Measurements from ENCODE around the gene LRRC36.

Gene LRRC36

DNA sequence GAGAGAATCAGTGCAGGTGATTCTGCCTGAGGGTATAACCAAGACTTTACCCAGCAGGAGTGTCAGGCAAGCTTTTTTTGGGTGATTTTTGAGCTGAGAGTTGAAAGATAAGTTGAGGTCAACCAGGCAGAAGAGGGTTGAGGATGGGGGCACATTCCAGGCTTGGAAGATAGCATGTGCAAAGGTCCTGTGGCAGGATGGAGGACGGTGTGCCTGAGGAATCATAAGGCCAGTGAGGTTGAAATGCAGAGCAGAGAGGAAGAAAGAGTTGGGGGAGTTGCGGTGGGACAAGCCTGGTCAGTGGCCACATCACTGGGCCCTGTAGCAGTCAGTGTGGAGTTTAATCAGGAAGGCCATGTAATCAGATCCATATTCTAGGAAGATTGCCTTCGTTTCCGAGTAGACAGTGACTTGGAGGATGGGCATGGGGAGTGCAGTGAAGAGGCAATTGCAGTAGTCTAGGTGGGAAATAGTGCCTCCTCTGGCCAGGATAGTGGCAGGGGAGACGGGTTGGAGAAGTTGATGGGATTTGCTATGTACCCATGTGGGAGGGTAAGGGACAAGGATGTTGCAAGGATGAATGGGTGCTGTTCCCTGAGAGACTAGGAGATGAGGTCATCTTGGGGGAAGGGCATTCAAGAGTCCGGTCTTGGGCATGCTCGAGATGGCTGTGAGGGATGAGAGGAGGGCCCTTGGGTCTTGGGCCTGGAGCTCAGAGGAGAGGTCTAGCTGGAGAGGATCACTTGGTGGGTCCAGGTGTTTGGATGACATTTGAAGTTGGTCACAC lies 43.4 kb upstream of the LRRC36 start (continued):
- TF ChIP-seq, protein P1, sequence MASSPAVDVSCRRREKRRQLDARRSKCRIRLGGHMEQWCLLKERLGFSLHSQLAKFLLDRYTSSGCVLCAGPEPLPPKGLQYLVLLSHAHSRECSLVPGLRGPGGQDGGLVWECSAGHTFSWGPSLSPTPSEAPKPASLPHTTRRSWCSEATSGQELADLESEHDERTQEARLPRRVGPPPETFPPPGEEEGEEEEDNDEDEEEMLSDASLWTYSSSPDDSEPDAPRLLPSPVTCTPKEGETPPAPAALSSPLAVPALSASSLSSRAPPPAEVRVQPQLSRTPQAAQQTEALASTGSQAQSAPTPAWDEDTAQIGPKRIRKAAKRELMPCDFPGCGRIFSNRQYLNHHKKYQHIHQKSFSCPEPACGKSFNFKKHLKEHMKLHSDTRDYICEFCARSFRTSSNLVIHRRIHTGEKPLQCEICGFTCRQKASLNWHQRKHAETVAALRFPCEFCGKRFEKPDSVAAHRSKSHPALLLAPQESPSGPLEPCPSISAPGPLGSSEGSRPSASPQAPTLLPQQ (tag by site-specific recombination; IDR thresholded peaks at IDR 0.05), result peak; percentile 30; the same call in 1 of the 2 replicates
- TF ChIP-seq, protein P2, sequence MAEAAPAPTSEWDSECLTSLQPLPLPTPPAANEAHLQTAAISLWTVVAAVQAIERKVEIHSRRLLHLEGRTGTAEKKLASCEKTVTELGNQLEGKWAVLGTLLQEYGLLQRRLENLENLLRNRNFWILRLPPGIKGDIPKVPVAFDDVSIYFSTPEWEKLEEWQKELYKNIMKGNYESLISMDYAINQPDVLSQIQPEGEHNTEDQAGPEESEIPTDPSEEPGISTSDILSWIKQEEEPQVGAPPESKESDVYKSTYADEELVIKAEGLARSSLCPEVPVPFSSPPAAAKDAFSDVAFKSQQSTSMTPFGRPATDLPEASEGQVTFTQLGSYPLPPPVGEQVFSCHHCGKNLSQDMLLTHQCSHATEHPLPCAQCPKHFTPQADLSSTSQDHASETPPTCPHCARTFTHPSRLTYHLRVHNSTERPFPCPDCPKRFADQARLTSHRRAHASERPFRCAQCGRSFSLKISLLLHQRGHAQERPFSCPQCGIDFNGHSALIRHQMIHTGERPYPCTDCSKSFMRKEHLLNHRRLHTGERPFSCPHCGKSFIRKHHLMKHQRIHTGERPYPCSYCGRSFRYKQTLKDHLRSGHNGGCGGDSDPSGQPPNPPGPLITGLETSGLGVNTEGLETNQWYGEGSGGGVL (tag by site-specific recombination; IDR thresholded peaks at IDR 0.05), result 0 out of 2 replicates have a peak, but pooled peaks have one; percentile 9
- no peak for TF ChIP-seq ZBTB21 (tag by site-specific recombination; IDR thresholded peaks at IDR 0.05)
- no peak for TF ChIP-seq ZBTB7A (tag by site-specific recombination; IDR thresholded peaks at IDR 0.05; ENCODE audit: low read depth)
- no peak for TF ChIP-seq ZNF561 (tag by site-specific recombination; IDR thresholded peaks at IDR 0.05; ENCODE audit: borderline replicate concordance)
- peak; percentile 77; the same call in 1 of the 2 replicates for TF ChIP-seq ZBTB48 (tag by site-specific recombination; IDR thresholded peaks at IDR 0.05)
- TF ChIP-seq ZNF184 (tag by site-specific recombination; IDR thresholded peaks at IDR 0.05), result no peak
- TF ChIP-seq, protein P3, sequence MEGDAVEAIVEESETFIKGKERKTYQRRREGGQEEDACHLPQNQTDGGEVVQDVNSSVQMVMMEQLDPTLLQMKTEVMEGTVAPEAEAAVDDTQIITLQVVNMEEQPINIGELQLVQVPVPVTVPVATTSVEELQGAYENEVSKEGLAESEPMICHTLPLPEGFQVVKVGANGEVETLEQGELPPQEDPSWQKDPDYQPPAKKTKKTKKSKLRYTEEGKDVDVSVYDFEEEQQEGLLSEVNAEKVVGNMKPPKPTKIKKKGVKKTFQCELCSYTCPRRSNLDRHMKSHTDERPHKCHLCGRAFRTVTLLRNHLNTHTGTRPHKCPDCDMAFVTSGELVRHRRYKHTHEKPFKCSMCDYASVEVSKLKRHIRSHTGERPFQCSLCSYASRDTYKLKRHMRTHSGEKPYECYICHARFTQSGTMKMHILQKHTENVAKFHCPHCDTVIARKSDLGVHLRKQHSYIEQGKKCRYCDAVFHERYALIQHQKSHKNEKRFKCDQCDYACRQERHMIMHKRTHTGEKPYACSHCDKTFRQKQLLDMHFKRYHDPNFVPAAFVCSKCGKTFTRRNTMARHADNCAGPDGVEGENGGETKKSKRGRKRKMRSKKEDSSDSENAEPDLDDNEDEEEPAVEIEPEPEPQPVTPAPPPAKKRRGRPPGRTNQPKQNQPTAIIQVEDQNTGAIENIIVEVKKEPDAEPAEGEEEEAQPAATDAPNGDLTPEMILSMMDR (tag by site-specific recombination; IDR thresholded peaks at IDR 0.05), result no peak
- no peak for TF ChIP-seq ZIC2 (tag by site-specific recombination; IDR thresholded peaks at IDR 0.05)
- no peak for TF ChIP-seq ZNF571 (tag by site-specific recombination; IDR thresholded peaks at IDR 0.05)
- TF ChIP-seq HOXA7 (CRISPR knock-in tag; IDR thresholded peaks at IDR 0.05; ENCODE audit: borderline replicate concordance), result no peak
- TF ChIP-seq, protein P4, sequence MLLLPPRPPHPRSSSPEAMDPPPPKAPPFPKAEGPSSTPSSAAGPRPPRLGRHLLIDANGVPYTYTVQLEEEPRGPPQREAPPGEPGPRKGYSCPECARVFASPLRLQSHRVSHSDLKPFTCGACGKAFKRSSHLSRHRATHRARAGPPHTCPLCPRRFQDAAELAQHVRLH (tag by site-specific recombination; IDR thresholded peaks at IDR 0.05), result no peak

DNA sequence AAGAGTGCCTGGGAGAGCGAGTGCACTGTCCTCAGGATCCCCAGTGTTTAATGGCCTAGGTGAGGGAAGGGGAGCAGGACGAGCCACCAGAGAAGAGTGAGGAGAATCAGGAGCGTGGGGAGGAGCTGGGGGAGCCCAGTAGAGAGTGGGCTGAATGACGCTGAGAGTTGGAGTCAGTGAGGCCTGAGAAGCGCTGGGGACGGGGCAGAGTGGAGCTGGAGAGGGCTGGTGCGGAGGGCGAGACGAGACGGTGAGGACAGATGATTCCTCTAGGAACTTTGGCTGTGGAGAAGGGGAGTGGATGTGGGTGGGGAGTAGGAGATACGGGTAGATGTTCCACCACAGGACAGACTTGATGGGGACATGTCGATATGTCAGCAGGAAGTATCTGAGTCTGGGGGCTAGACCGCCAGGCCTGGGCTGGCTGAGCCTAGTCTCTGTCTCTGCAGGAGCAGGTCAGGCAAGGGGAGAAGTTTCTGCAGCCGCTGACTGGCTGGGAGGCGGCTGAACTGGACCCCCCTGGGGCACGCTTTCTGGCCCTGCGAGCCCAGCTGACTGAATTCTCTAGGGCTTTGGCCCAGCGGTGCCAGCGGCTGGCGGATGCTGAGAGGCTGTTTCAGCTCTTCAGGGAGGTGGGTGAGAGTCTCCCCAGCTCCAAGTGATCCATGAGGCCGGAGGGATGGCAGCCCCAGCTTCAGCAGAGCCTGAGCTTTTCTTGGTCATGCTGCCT lies 42.6 kb upstream of the LRRC36 start:
- Histone ChIP-seq H3K36me3 (ENCODE audit: control insufficient read depth in 2 of 2, insufficient read depth in 1 of 2, low read length in 2 of 2) (peaks cover 0 to 44% of the 10 kb centered on the region in 2 experiments; a peak in 1 of 3 replicates), H3K4me3 (ENCODE audit: low read depth, low read length) (no peak overlapping the region), H3K27ac (ENCODE audit: extremely low read depth, low read depth, low read length) (no peak overlapping the region), H3K4me1 (ENCODE audit: control insufficient read depth, insufficient read depth, low read length) (no peaks in the 10 kb centered on the region), H3K9me3 (ENCODE audit: control insufficient read depth, insufficient read depth, low read depth, low read length) (no peaks in the 10 kb centered on the region)
- TF ChIP-seq ZNF394 (tag by site-specific recombination; IDR thresholded peaks at IDR 0.05; ENCODE audit: borderline replicate concordance), result peak; percentile 44; the same call in 1 of the 2 replicates
- TF ChIP-seq ZNF624 (tag by site-specific recombination; IDR thresholded peaks at IDR 0.05), result no peak
- TF ChIP-seq GLIS1 (tag by site-specific recombination; IDR thresholded peaks at IDR 0.05), result peak; percentile 66
- TF ChIP-seq ZNF585B (tag by site-specific recombination; IDR thresholded peaks at IDR 0.05), result no peak
- ChIA-PET CTCF (interaction anchor here (0.6 to 3.8 kb wide), 19 partner anchors 9 to 1651 kb away, joined by 3 to 26 read pairs (median 4); partner anchors contain the start of genes KCTD19, LRRC36 and SLC9A5), POLR2A (interaction anchor here (0.5 kb wide), 2 partner anchors 36 to 138 kb away, joined by 3 to 5 read pairs; no protein-coding TSS in a partner anchor)
